ENCODE data around the gene ANAPC4. TPM values are rescaled to one million over a fixed set of nuclear protein-coding genes. Genes with fewer than 3 reads are reported as not detected.

ANAPC4 gene
- total RNA-seq, 1 donor from 2014 or later: 33.8 TPM

GRCh38 chr4:25424539-25425228 is 47.6 kb downstream of the ANAPC4 start:
- no peak for TF ChIP-seq CTCF (IDR thresholded peaks at IDR 0.05)
- peaks cover 3% of the 10 kb centered on the region for H3K36me3 ChIP-seq
- intact Hi-C loops (cut with DNase I): no loop called here
- H3K27me3 ChIP-seq (ENCODE audit: low read depth): no peaks in the 10 kb centered on the region
- no peaks in the 10 kb centered on the region for H3K9me3 ChIP-seq
- H3K27ac ChIP-seq: peak overlapping the region; percentile 32
- ATAC-seq (peak; percentile 42 to 63), DNase-seq (no peak)
- no peak overlapping the region for H3K4me3 ChIP-seq
- H3K4me1 ChIP-seq: peaks cover 12% of the 10 kb centered on the region

GRCh38 chr4:25425361-25425760 is 48.3 kb downstream of the ANAPC4 start:
- H3K9me3 ChIP-seq: no peaks in the 10 kb centered on the region
- no peak for TF ChIP-seq CTCF (IDR thresholded peaks at IDR 0.05)
- peak; percentile 88 to 89 for ATAC-seq
- intact Hi-C loops (cut with DNase I): no loop called here
- H3K4me3 ChIP-seq: no peak overlapping the region
- H3K4me1 ChIP-seq: peaks cover 12% of the 10 kb centered on the region
- peaks cover 3% of the 10 kb centered on the region for H3K36me3 ChIP-seq
- no peak for DNase-seq
- H3K27me3 ChIP-seq (ENCODE audit: low read depth): no peaks in the 10 kb centered on the region
- H3K27ac ChIP-seq: peak overlapping the region; percentile 43

DNA sequence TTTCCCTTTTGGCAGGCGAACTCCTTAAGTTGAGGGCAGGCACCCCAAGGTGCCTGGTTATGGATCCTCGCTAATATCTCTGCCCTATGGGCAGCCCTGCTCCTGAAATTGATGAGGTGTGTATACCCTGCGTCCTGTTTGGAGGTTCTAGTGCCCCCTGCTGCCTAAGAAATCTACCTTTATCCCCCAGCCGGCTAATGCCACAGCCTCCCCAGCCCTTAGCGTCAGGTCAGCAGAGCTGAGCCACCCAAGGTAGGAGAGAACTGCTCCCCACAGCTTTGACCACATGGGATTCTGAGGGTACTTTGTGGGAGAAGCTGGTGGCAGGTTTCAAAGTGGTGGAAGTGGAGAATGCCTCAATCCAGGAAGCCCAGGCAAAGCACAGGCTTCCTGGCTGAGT is 50.8 kb downstream of the ANAPC4 start:
- Histone ChIP-seq H3K27me3 (ENCODE audit: low read depth) (no peaks in the 10 kb centered on the region), H3K4me3 (no peak overlapping the region), H3K36me3 (no peaks in the 10 kb centered on the region), H3K9me3 (no peaks in the 10 kb centered on the region), H3K4me1 (peaks cover 6% of the 10 kb centered on the region), H3K27ac (no peak overlapping the region)
- intact Hi-C loops (cut with DNase I): no loop called here
- no peak for DNase-seq
- TF ChIP-seq CTCF (IDR thresholded peaks at IDR 0.05): no peak
- no peak for ATAC-seq

GRCh38 chr4:25430630-25431029 is 53.6 kb downstream of the ANAPC4 start:
- Histone ChIP-seq H3K36me3 (no peaks in the 10 kb centered on the region), H3K4me3 (no peak overlapping the region), H3K4me1 (peaks cover 3% of the 10 kb centered on the region), H3K9me3 (no peaks in the 10 kb centered on the region), H3K27ac (no peak overlapping the region), H3K27me3 (ENCODE audit: low read depth) (no peaks in the 10 kb centered on the region)
- intact Hi-C loops (cut with DNase I): no loop called here
- TF ChIP-seq CTCF (IDR thresholded peaks at IDR 0.05): no peak
- DNase-seq (no peak), ATAC-seq (no peak)

- Histone ChIP-seq H3K9me3 (no peaks in the 10 kb centered on the region), H3K27ac (no peak overlapping the region), H3K4me1 (no peaks in the 10 kb centered on the region), H3K36me3 (no peaks in the 10 kb centered on the region), H3K4me3 (no peak overlapping the region), H3K27me3 (ENCODE audit: low read depth) (no peaks in the 10 kb centered on the region)
- DNase-seq (no peak), ATAC-seq (no peak)
- intact Hi-C loops (cut with DNase I): no loop called here
- TF ChIP-seq CTCF (IDR thresholded peaks at IDR 0.05): no peak
Measured at GRCh38 chr4:25433966-25434827, 57.1 kb downstream of the ANAPC4 start.
